Measurements from ENCODE around the gene EPB41L2. TPM values are rescaled to one million over a fixed set of nuclear protein-coding genes. Genes with fewer than 3 reads are reported as not detected.

Gene EPB41L2
- total RNA-seq, 1 donor from 2014 or later, result 61.8 TPM

DNA sequence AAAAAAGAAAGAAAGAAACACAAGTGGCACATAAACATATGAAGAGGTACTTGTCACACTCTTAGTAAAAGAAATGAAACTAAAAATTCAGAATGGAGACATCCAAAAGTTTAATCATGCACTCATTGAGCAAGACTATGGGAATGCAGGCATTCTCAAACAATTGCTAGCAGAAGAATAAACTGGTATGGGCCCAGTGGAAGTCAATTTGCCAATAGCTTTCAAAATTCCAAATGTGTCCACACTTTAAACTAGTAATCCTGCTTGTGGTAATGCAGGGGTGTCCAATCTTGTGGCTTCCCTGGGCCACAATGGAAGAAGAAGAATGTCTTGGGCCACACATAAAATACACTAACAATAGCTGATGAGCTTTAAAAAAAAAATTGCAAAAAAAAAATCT, 97.4 kb downstream of the EPB41L2 start:
- DNase-seq (ENCODE audit: low spot score), result no peak
- Histone ChIP-seq H3K4me1 (peaks cover 5% of the 10 kb centered on the region), H3K4me2 (no peak overlapping the region), H3K4me3 (no peak overlapping the region), H2AFZ (replicated peaks) (no peak overlapping the region), H3K27me3 (no peaks in the 10 kb centered on the region), H3K9ac (no peak overlapping the region), H3F3A (ENCODE audit: low read depth) (no peaks in the 10 kb centered on the region), H3K9me3 (ENCODE audit: low read depth) (no peaks in the 10 kb centered on the region), H3K36me3 (no peaks in the 10 kb centered on the region), H4K20me1 (ENCODE audit: low read depth) (peaks cover 3% of the 10 kb centered on the region), H3K79me2 (ENCODE audit: low read depth) (peaks cover 46% of the 10 kb centered on the region), H3K27ac (no peak overlapping the region)
- no peak overlapping the region for H3K4me3 Mint-ChIP-seq
- H3K9me3 Mint-ChIP-seq, result no peaks in the 10 kb centered on the region
- H3K27me3 Mint-ChIP-seq (ENCODE audit: insufficient read depth, low read depth), result no peaks in the 10 kb centered on the region
- H3K4me1 Mint-ChIP-seq, result peaks cover 18% of the 10 kb centered on the region
- TF ChIP-seq EZH2 (IDR thresholded peaks at IDR 0.05) (no peak), EZH2phosphoT487 (IDR thresholded peaks at IDR 0.05) (no peak)
- TF ChIP-seq, protein P1, sequence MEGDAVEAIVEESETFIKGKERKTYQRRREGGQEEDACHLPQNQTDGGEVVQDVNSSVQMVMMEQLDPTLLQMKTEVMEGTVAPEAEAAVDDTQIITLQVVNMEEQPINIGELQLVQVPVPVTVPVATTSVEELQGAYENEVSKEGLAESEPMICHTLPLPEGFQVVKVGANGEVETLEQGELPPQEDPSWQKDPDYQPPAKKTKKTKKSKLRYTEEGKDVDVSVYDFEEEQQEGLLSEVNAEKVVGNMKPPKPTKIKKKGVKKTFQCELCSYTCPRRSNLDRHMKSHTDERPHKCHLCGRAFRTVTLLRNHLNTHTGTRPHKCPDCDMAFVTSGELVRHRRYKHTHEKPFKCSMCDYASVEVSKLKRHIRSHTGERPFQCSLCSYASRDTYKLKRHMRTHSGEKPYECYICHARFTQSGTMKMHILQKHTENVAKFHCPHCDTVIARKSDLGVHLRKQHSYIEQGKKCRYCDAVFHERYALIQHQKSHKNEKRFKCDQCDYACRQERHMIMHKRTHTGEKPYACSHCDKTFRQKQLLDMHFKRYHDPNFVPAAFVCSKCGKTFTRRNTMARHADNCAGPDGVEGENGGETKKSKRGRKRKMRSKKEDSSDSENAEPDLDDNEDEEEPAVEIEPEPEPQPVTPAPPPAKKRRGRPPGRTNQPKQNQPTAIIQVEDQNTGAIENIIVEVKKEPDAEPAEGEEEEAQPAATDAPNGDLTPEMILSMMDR (IDR thresholded peaks at IDR 0.05), result no peak
- no peaks in the 10 kb centered on the region for H3K36me3 Mint-ChIP-seq
- no peak overlapping the region for H3K27ac Mint-ChIP-seq

DNA sequence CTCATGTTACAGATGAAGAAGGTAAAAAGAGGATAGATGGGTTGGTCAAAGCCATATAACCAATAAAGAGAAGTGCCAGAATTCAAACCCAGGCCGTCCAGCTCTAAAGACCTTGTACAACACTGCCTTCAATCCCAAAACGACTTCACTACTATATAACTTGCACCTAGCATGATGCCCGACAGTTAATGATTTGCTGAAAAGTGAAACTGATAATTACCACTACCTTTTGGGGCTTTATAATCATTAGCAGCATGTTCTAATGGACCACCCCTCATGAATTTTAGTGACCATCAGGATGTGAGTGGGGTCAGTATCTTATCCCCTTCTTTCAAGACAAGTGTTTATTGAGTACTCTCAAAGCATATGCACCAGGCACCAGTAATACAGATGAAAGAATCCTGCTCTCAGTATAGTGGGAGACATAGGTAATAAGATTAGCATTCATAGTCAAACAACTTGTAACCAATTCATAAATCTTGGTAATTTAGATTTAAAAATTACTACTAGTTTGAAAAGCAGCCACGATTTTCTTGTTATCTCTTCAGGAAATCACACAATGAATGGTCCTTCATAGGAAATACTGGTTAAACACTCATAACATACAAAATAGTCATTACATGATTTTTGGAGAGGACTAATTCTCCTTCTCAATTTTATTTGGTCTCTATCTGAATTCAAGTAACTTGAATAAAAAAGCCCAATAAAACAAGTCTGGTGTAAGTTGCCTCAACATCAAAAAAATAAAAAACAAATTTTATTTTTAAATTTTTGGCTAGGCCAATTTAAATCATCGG, 98.0 kb downstream of the EPB41L2 start:
- Mint-ChIP-seq H3K4me3 (no peak overlapping the region), H3K27me3 (ENCODE audit: insufficient read depth, low read depth) (no peaks in the 10 kb centered on the region), H3K36me3 (no peaks in the 10 kb centered on the region), H3K9me3 (no peaks in the 10 kb centered on the region), H3K4me1 (peaks cover 16% of the 10 kb centered on the region), H3K27ac (no peak overlapping the region)
- H3K79me2 ChIP-seq (ENCODE audit: low read depth), result peaks cover 53% of the 10 kb centered on the region
- no peaks in the 10 kb centered on the region for H3F3A ChIP-seq (ENCODE audit: low read depth)
- H2AFZ ChIP-seq (replicated peaks), result no peak overlapping the region
- TF ChIP-seq EZH2 (IDR thresholded peaks at IDR 0.05), result no peak
- no peak for TF ChIP-seq EZH2phosphoT487 (IDR thresholded peaks at IDR 0.05)
- TF ChIP-seq, protein P1 (IDR thresholded peaks at IDR 0.05), result no peak
- peaks cover 3% of the 10 kb centered on the region for H4K20me1 ChIP-seq (ENCODE audit: low read depth)
- H3K4me2 ChIP-seq, result no peak overlapping the region
- no peaks in the 10 kb centered on the region for H3K27me3 ChIP-seq
- no peaks in the 10 kb centered on the region for H3K9me3 ChIP-seq (ENCODE audit: low read depth)
- no peaks in the 10 kb centered on the region for H3K36me3 ChIP-seq
- no peak overlapping the region for H3K9ac ChIP-seq
- H3K27ac ChIP-seq, result no peak overlapping the region
- no peak overlapping the region for H3K4me3 ChIP-seq
- peaks cover 5% of the 10 kb centered on the region for H3K4me1 ChIP-seq
- no peak for DNase-seq (ENCODE audit: low spot score)

DNA sequence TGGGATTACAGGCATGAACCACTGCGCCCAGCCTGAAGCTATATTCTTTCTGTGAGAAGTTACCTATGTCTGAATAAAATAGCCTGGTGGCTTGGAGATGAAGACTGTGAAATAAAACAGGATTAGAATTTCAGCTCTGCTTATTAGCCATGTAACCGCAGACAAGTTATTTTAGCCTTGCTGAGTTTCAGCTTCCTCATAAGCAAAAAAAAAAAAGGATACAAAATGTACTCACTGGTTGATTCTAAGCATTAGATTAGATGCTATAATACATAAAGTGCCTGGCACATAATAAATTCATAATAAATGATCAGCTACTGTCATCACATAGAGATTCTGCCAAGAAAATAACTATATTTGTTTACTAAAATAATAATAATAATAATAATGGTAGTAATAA, 98.8 kb downstream of the EPB41L2 start:
- TF ChIP-seq EZH2phosphoT487 (IDR thresholded peaks at IDR 0.05), result no peak
- TF ChIP-seq EZH2 (IDR thresholded peaks at IDR 0.05), result no peak
- TF ChIP-seq, protein P1 (IDR thresholded peaks at IDR 0.05), result no peak
- no peaks in the 10 kb centered on the region for H3K9me3 Mint-ChIP-seq
- H3K4me1 ChIP-seq, result peaks cover 5% of the 10 kb centered on the region
- no peak overlapping the region for H3K4me3 Mint-ChIP-seq
- peaks cover 14% of the 10 kb centered on the region for H3K4me1 Mint-ChIP-seq
- no peaks in the 10 kb centered on the region for H3K36me3 ChIP-seq
- no peak overlapping the region for H3K27ac ChIP-seq
- peaks cover 1% of the 10 kb centered on the region for H4K20me1 ChIP-seq (ENCODE audit: low read depth)
- H3K9ac ChIP-seq, result no peak overlapping the region
- H2AFZ ChIP-seq (replicated peaks), result no peak overlapping the region
- H3K9me3 ChIP-seq (ENCODE audit: low read depth), result no peaks in the 10 kb centered on the region
- no peak overlapping the region for H3K4me3 ChIP-seq
- no peaks in the 10 kb centered on the region for H3K36me3 Mint-ChIP-seq
- no peak for DNase-seq (ENCODE audit: low spot score)
- no peaks in the 10 kb centered on the region for H3F3A ChIP-seq (ENCODE audit: low read depth)
- H3K79me2 ChIP-seq (ENCODE audit: low read depth), result peaks cover 48% of the 10 kb centered on the region
- no peak overlapping the region for H3K27ac Mint-ChIP-seq
- H3K27me3 ChIP-seq, result no peaks in the 10 kb centered on the region
- no peaks in the 10 kb centered on the region for H3K27me3 Mint-ChIP-seq (ENCODE audit: insufficient read depth, low read depth)
- no peak overlapping the region for H3K4me2 ChIP-seq
